Stimulated activated CD8-positive, alpha-beta memory T cell treated with anti-CD3 and anti-CD28 coated beads, Interleukin-12 subunit alpha, Interleukin-12 subunit beta, amount 100 ng/mL, for 4 hours (primary cell): ENCODE results near the gene IRX4.

Experiments
- DNase-seq: peaks from one replicate; pipeline ENCODE4 v3.0.0-alpha.2; 2020; ENCODE audit warnings: low read depth

Gene IRX4

GRCh38 chr5:1882337-1883119, at the start of gene IRX4:
Gene IRX4, minus strand, starts transcription at chr5:1882925. Its CDS starts 278 bp downstream, at chr5:1882647.
- no peak for DNase-seq

GRCh38 chr5:1931604-1932231, 49.0 kb upstream of the IRX4 start:
- DNase-seq = no peak

GRCh38 chr5:1930880-1931603, 48.3 kb upstream of the IRX4 start:
- DNase-seq = no peak

GRCh38 chr5:1930501-1930879, 47.8 kb upstream of the IRX4 start:
- no peak for DNase-seq

GRCh38 chr5:1929108-1929991, 46.6 kb upstream of the IRX4 start:
- DNase-seq = no peak

GRCh38 chr5:1926471-1927341, 44.0 kb upstream of the IRX4 start:
- DNase-seq = no peak

GRCh38 chr5:1926071-1926440, 43.3 kb upstream of the IRX4 start:
- no peak for DNase-seq

- no peak for DNase-seq
Observed at GRCh38 chr5:1925111-1926070, 42.7 kb upstream of the IRX4 start.

- no peak for DNase-seq
Observed at GRCh38 chr5:1923766-1924165, 41.0 kb upstream of the IRX4 start.

- DNase-seq = no peak
Observed at GRCh38 chr5:1923341-1923740, 40.6 kb upstream of the IRX4 start.

- DNase-seq = no peak
Observed at GRCh38 chr5:1921711-1922110, 39.0 kb upstream of the IRX4 start.

- DNase-seq = no peak
Observed at GRCh38 chr5:1919750-1920149, 37.0 kb upstream of the IRX4 start.

- no peak for DNase-seq
Observed at GRCh38 chr5:1919209-1919566, 36.5 kb upstream of the IRX4 start.

GRCh38 chr5:1918488-1919208, 35.9 kb upstream of the IRX4 start:
- DNase-seq = no peak

GRCh38 chr5:1917830-1918487, 35.2 kb upstream of the IRX4 start:
- DNase-seq = no peak

- no peak for DNase-seq
Observed at GRCh38 chr5:1916041-1917001, 33.6 kb upstream of the IRX4 start.

- DNase-seq = no peak
Observed at GRCh38 chr5:1915316-1915715, 32.6 kb upstream of the IRX4 start.

GRCh38 chr5:1914471-1914870, 31.7 kb upstream of the IRX4 start:
- no peak for DNase-seq
